ENCODE data around the gene CRELD2.

CRELD2 gene

DNA sequence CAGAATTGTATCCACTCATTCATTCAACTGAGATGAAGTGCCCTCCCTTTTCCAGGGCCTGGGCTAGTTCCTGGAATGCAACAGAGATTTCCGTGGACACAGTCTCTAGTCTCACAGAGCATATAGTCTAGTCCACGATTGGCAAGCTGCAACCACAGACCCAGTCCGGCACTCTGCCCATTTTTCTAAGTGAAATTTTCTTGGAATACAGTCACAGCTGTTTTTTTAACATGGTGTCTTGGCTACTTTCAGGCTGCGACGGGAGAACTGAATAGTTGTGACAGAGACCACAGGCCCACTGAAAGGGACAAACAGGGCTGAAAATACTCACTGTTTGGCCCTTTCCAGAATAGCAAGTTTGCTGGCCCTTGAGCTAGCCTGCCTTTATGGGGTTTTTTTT, 29.4 kb upstream of the CRELD2 start:
- Histone ChIP-seq H3K36me3 (peaks cover 49% of the 10 kb centered on the region), H3K4me3 (ENCODE audit: low read depth in 1 of 2, low read length in 1 of 2) (no peak overlapping the region), H3K9me3 (no peaks in the 10 kb centered on the region), H3K27me3 (no peaks in the 10 kb centered on the region), H3K27ac (no peak overlapping the region), H3K4me1 (ENCODE audit: control insufficient read depth in 1 of 2, insufficient read depth in 1 of 2, low read depth in 1 of 2, low read length in 1 of 2) (no peaks in the 10 kb centered on the region)
- TF ChIP-seq, protein P1, sequence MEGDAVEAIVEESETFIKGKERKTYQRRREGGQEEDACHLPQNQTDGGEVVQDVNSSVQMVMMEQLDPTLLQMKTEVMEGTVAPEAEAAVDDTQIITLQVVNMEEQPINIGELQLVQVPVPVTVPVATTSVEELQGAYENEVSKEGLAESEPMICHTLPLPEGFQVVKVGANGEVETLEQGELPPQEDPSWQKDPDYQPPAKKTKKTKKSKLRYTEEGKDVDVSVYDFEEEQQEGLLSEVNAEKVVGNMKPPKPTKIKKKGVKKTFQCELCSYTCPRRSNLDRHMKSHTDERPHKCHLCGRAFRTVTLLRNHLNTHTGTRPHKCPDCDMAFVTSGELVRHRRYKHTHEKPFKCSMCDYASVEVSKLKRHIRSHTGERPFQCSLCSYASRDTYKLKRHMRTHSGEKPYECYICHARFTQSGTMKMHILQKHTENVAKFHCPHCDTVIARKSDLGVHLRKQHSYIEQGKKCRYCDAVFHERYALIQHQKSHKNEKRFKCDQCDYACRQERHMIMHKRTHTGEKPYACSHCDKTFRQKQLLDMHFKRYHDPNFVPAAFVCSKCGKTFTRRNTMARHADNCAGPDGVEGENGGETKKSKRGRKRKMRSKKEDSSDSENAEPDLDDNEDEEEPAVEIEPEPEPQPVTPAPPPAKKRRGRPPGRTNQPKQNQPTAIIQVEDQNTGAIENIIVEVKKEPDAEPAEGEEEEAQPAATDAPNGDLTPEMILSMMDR (IDR thresholded peaks at IDR 0.05): no peak

DNA sequence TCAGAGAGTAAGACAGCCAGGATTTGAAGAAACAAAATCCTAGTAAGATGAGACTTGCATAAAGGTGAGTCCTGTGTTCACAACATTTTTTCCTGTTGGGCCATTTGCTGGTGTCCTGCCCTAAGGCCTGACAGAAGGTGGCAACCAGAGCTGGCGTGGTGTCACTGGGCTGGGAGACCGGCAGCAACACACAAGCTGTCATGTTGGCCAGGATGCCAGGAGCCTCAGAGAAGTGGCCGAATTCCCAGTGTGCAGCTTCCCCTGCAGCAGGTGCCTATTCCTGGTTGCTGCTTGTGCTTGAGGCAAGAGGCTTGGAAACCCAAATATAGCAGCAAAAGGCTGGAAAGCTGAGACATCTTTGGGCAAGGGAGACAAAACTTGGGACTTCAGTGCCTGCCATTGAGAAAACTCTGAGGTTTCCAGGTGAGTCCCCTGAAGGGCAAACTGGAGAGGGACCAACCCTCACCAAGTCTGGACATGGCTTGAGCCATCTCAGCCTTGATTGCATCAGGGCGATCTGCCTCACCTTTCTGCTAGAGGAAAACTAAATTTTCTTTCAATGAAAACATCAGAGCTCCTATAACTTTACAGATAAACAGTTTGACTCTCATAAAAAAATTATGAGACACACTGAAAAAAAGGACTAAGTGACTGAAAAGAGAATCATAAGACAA, 26.1 kb upstream of the CRELD2 start:
- no peaks in the 10 kb centered on the region for H3K9me3 ChIP-seq
- TF ChIP-seq, protein P1 (IDR thresholded peaks at IDR 0.05): no peak

DNA sequence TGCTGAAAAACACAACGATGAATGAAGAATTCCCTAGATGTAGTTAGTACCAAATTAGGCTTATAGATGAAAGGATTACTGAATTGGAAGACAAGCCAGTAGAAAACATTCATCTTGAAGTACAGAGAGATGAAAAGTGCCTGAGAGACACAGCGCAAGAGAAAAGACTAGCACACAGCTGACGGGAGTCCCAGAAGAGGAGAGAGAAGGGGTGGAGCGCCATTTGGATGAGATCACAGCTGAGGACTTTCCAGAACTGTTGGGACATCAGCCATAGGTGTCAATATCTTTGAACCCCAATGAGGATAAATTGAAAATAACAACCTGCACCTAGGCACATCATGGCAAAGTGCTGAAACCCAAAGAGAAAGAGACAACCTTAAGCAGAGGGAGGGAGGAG, 25.4 kb upstream of the CRELD2 start:
- no peak overlapping the region for H3K4me3 ChIP-seq (ENCODE audit: low read depth in 1 of 2, low read length in 1 of 2)
- H3K36me3 ChIP-seq: peaks cover 14% of the 10 kb centered on the region
- no peak overlapping the region for H3K27ac ChIP-seq
- no peaks in the 10 kb centered on the region for H3K27me3 ChIP-seq
- H3K4me1 ChIP-seq (ENCODE audit: control insufficient read depth in 1 of 2, insufficient read depth in 1 of 2, low read depth in 1 of 2, low read length in 1 of 2): no peaks in the 10 kb centered on the region
- TF ChIP-seq, protein P1 (IDR thresholded peaks at IDR 0.05): no peak
- H3K9me3 ChIP-seq: no peaks in the 10 kb centered on the region

More for the DNA sequence above, 26.1 kb upstream of the CRELD2 start:
- Histone ChIP-seq H3K27me3 (no peaks in the 10 kb centered on the region), H3K36me3 (peaks cover 20% of the 10 kb centered on the region), H3K4me1 (ENCODE audit: control insufficient read depth in 1 of 2, insufficient read depth in 1 of 2, low read depth in 1 of 2, low read length in 1 of 2) (no peaks in the 10 kb centered on the region), H3K27ac (no peak overlapping the region), H3K4me3 (ENCODE audit: low read depth in 1 of 2, low read length in 1 of 2) (no peak overlapping the region)

DNA sequence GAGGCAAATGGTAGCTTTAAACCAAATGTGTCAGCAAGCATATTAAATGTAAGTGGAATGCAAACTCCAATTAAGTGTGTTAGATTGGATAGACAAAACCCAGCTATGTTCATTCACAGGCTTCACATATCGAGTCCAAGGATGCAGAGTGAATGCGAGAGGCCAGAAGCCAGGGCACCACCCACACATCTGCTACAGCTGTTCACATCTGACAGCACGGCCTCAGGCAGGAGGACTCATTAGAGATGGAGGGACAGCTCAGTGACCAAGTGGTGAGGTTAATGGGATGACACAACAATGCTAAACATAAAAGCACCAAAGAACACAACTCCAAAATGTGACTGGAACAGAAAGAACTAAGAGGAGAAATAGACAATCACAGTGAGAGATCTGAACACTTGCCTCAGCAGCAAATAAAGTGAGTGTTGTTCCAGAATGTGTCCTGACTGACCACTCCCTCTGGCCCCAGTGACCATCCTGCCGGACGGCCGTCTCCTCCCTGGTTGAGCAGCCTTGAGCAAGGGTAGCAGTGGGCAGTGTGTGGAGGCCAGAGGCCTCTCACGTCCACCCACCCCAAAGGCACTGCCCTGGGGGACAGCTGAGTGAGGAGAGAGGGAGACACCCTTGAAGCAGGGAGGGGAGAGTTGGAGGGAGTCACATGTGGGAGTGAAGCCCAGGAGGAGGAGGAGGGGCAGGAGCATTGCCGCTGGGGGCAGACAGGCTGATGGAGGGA, 23.9 kb upstream of the CRELD2 start:
- TF ChIP-seq, protein P1 (IDR thresholded peaks at IDR 0.05): no peak
- H3K4me1 ChIP-seq (ENCODE audit: control insufficient read depth in 1 of 2, insufficient read depth in 1 of 2, low read depth in 1 of 2, low read length in 1 of 2): no peaks in the 10 kb centered on the region
- no peak overlapping the region for H3K4me3 ChIP-seq (ENCODE audit: low read depth in 1 of 2, low read length in 1 of 2)
- no peaks in the 10 kb centered on the region for H3K9me3 ChIP-seq
- no peak overlapping the region for H3K27ac ChIP-seq
- no peaks in the 10 kb centered on the region for H3K27me3 ChIP-seq
- peaks cover 6% of the 10 kb centered on the region for H3K36me3 ChIP-seq

DNA sequence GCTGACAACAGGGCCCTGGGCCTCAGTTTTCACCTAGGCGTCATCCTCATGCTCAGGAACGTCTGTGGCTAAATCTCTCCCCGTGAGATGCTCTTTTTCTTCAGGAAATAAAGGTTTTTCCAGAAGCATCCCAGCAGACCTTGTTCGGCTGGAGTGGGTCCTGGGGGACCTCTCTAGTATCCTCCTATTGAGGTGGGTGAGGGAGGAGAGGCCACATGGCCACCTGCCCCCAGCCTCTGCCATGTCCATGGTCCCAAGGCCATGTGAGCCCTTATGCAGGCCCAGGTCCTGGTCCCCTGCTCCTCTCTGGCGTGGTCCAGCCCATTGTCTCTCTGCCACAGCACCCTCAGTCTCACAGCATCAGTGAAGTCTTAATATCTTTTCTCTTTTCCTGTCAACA, 22.2 kb upstream of the CRELD2 start:
- Histone ChIP-seq H3K4me3 (ENCODE audit: low read depth in 1 of 2, low read length in 1 of 2) (no peak overlapping the region), H3K36me3 (peaks cover 18% of the 10 kb centered on the region), H3K27ac (no peak overlapping the region), H3K4me1 (ENCODE audit: control insufficient read depth in 1 of 2, insufficient read depth in 1 of 2, low read depth in 1 of 2, low read length in 1 of 2) (no peaks in the 10 kb centered on the region), H3K9me3 (no peaks in the 10 kb centered on the region), H3K27me3 (no peaks in the 10 kb centered on the region)
- TF ChIP-seq, protein P1 (IDR thresholded peaks at IDR 0.05): no peak
